Measurements from ENCODE around the gene DPP7.
"Not testable (repeated sequence)": the region's sequence is repeated elsewhere in the genome, so short reads cannot be mapped to it uniquely, and the experiment has no call there.

DPP7 gene

GRCh38 chr9:137147793-137148160 lies 33.2 kb upstream of the DPP7 start:
- DNase-seq = peak; percentile 33

DNA sequence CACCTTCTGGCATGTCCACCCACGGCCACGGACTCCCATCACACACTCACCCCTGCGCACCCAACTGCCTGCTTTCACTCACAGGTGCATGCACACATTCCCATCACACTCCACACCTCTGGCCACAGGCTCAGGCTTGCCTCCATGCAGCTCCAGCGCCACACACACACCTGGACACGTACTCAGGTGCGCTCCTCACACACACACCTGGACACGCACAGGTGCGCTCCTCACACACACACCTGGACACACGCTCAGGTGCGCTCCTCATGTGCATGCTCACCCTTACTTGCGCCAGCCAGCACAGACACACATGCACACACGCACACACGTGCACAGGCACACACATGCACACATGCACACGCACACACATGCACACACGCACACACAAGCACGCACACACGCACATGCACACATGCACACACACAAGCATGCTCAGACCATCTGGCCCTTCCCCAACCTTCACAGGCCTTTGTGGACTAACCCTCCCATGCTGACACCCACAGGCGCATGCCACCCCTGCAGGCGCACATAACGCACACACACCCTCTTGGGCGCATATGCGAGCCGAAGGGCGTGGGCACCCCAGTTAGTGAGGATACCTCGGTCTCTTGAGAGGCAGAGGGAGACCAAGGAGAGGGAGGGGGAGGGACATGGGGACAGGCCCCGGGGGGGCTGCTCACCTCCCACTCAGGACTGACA lies 32.7 kb upstream of the DPP7 start:
- DNase-seq = peak; percentile 4

GRCh38 chr9:137146527-137146918 lies 32.0 kb upstream of the DPP7 start:
- no peak for DNase-seq

- DNase-seq = no peak
Observed at GRCh38 chr9:137145731-137146526, 31.4 kb upstream of the DPP7 start.

DNA sequence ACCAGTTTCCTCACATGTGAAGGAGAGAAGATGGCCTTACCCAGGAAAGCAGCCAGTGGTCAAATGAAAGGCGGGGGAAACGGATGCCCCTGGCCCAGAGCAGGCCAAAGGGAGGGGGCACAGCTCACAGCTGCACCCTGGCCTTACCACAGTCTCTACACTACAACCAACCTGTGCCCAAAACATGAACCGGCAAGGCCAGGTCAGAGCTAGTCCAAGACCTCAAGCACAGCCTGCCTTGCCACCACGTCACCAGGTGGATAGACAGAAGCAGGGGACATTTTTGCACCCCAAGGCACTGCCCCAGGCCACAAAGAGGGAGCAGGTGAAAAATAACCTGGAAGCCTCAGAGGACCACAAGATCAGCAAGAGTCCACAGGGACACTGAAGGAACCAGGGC lies 28.9 kb upstream of the DPP7 start:
- no peak for DNase-seq

DNA sequence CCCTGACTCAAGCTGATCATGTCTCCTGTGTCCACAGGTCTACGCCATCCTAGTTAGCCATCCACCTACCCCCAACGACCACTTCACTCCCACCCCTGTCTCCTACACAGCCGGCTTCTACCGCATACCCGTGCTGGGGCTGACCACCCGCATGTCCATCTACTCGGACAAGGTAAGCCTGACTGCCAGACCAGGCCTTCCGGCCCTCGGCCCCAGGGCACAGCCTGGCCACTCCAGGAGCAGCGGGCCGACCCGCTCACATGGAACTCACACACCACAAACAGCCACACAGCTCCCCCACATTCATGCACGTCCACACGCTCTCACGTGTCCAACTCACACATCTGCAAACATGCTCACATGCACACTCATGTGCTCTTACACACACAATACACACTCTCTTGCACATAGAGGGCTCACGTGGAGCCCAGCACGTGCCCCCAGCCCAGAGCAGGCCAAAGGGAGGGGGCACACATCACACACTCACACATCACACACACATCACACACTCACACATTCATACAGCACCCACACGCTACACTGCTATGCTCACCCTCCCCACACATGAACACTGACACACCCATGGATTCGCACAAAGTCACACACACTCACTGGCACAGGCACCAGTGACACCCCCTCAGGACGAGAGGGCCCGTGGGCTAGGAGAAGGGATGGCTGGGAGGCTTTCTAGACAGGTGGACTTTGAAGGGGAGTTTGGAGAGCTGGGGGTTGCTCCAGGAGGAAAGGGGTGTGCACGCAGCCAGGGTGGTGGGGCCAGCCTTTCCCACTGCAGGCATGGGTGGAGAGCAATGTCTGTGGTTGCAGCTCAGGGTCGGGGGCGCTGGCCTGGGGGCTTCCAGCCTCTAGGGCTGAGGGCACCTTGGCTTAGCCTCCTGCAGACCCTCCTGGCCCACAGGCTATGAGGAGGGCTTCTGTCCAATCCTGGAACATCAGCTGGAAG lies 27.7 kb upstream of the DPP7 start:
- no peak for DNase-seq

GRCh38 chr9:137141050-137141810 lies 26.7 kb upstream of the DPP7 start:
- no peak for DNase-seq

GRCh38 chr9:137140151-137141012 lies 25.8 kb upstream of the DPP7 start:
- DNase-seq = no peak

DNA sequence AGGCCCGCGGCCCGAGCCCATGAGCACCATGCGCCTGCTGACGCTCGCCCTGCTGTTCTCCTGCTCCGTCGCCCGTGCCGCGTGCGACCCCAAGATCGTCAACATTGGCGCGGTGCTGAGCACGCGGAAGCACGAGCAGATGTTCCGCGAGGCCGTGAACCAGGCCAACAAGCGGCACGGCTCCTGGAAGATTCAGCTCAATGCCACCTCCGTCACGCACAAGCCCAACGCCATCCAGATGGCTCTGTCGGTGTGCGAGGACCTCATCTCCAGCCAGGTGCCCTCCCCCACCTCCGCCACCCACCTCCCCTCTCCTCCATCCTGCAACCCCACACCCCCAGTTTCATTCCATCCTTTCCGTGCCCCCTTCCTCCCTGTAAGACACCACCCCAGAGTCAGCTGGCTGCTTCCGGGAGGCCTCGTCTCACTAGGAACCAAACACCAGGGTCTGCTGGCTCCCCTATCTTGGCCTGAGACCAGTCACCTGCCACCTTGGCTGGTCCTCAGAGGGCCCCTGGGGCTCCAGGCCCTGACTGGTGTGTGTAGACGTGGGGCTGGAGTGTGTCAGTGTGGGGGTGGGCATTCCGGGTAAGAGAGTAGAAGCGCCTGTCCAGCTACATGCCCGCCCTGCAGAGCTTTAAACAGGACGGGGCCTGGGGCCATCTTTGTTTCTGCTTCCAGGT lies 25.1 kb upstream of the DPP7 start:
- DNase-seq = no peak

DNA sequence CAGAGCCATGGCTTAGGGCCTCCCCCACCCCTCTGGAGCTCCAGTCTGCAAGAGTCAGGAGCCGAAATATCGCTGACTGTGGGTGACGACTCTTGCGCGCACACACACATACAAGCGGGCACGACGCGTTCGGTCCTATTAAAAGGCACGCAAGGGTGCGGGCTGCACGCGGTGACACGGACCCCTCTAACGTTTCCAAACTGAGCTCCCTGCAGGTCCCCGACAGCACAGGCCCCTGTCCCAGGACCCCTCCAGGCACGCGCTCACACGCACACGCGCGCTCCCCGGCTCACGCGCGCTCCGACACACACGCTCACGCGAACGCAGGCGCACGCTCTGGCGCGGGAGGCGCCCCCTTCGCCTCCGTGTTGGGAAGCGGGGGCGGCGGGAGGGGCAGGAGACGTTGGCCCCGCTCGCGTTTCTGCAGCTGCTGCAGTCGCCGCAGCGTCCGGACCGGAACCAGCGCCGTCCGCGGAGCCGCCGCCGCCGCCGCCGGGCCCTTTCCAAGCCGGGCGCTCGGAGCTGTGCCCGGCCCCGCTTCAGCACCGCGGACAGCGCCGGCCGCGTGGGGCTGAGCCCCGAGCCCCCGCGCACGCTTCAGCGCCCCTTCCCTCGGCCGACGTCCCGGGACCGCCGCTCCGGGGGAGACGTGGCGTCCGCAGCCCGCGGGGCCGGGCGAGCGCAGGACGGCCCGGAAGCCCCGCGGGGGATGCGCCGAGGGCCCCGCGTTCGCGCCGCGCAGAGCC lies 24.4 kb upstream of the DPP7 start, which contains the start of gene GRIN1:
GRIN1 (plus strand) TSS at position 433 of the 746 bp plus-strand sequence. CDS start 333 bp downstream, outside the sequence.
- no peak for DNase-seq

GRCh38 chr9:137138058-137138721 lies 23.7 kb upstream of the DPP7 start:
- DNase-seq = no peak

GRCh38 chr9:137136881-137137607 lies 22.5 kb upstream of the DPP7 start:
- peak; percentile 21 for DNase-seq

DNA sequence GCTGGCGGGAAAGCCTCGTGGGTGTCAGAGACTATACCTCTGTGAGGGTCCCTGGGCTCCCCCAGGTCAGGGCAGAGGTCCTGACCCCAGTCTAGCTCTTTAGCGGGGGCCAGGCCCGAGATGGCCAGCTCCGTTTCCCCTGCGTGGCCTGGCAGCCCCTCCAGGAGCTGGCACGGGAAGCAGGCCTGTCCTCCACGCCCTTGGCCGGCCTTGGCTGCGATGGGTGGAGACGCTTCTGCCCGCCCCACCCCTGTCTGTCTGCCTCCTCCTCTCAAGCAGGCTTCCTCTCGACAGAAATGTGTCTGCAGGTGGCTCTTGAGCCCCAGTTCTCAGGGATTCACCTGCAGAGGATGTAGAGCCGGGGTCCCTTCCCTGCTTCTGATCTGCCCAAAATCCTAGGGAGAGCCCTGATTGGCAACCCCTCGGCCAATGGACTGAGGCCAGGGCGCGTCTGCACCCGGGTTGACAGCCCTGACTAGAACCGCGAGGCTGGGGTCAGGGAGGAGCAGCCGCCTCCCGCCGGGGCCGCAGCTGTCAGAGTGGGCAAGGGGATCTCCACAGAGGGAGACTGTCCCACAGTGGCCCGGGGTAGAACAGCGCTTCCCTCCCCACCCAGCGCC lies 21.8 kb upstream of the DPP7 start:
- DNase-seq = no peak

DNA sequence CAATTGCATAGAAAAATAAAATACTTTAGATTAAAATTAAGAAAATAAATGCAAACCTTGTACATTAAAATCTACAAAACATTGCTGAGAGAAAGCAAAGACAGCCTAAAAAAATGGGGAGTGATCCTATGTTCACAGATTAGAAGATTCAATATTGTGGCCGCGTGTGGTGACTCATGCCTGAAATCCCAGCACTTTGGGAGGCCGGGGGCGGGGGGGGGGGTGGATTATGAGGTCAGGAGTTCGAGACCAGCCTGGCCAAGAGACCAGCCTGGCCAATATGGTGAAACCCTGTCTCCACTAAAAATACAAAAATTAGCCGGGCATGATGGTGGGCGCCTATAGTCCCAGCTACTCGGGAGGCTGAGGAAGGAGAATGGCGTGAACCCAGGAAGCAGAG lies 20.6 kb upstream of the DPP7 start:
- not testable (repeated sequence) for DNase-seq

DNA sequence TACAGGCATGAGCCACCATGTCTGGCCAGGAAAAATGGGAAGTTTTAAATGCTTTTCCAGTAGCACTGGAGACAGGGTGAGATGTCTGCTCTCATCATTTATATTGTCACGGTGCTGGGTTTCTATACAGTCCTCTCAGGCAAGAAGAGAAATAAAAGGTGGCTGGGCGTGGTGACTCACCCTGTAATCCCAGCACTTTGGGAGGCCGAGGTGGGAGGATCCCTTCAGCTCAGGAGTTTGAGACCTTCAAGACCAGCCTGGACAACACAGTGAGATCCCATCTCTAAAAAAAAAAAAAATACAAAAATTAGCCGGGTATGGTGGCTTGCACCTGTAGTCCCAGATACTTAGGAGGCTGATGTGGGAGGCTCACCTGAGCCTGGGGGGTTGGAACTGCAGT lies 19.7 kb upstream of the DPP7 start:
- DNase-seq = no peak

- no peak for DNase-seq
Observed at GRCh38 chr9:137130176-137130755, 15.7 kb upstream of the DPP7 start.

DNA sequence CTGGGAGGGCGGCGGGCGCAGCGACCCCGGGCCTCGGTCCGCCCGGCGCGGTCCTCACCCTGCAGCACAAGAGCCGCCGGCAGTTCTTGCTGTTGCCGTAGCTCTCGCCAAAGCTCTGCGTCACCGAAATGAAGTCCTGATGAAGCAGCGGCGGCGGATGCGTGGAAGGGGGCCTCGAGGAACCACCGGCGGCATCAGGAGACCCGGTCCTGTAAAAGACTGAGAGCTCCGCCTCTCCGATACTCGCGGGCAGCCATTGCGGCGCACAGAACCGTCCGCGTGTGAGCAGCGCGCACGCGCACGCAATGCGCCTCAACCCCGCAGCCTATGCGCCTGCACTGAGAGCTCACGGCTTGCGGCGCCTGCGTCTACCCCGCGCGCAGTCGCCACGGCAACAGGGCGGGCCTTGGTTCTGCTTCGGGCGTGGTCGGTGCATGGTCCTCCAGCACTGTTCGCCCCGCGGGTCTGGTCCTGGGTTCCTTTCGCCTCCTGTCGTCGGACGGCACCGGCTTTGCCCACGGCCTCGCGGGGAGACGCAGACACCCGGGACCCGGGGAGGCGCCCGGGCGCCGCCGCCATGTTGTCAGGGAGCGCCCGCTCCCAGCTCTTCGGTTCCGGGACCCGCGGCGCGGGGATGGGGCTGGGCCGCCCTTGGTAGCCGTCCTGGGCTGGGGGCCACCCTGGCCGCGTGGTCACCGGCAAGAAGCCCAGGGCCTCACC lies 15.1 kb upstream of the DPP7 start:
- DNase-seq = peak; percentile 87

Data from MV-4-11 (cell line).